HL-60/S4 treated with retinoic acid at 250 ng/mL for 4 days and 3 days (cell line): Measurements from ENCODE around the gene ROBO4.

ENCODE experiments used
- in situ Hi-C: fragments of 300-500 bp; cut with MboI; formaldehyde crosslinking; loops from 2 replicates; pipeline ENCODE4 v1.7.0; 2022; ENCODE audit warnings: low sequenced_read_pairs

Gene ROBO4

GRCh38 chr11:124844664-124845079 is 53.0 kb downstream of the ROBO4 start:
- in situ Hi-C loops: no loop called here

- in situ Hi-C loops: no loop called here
Measured at GRCh38 chr11:124843616-124843910, 54.1 kb downstream of the ROBO4 start.

- in situ Hi-C loops: no loop called here
Measured at GRCh38 chr11:124842305-124842704, 55.4 kb downstream of the ROBO4 start.

- in situ Hi-C loops: no loop called here
Measured at GRCh38 chr11:124841840-124842239, 55.8 kb downstream of the ROBO4 start.

- in situ Hi-C loops: no loop called here
Measured at GRCh38 chr11:124841201-124841600, 56.5 kb downstream of the ROBO4 start.

GRCh38 chr11:124840666-124841065 is 57.0 kb downstream of the ROBO4 start:
- in situ Hi-C loops: no loop called here

- in situ Hi-C loops: no loop called here
Measured at GRCh38 chr11:124839972-124840621, 57.6 kb downstream of the ROBO4 start.

- in situ Hi-C loops: no loop called here
Measured at GRCh38 chr11:124839128-124839971, 58.3 kb downstream of the ROBO4 start.

- in situ Hi-C loops: no loop called here
Measured at GRCh38 chr11:124838805-124839127, 58.9 kb downstream of the ROBO4 start.

GRCh38 chr11:124837491-124837856 is 60.2 kb downstream of the ROBO4 start:
- in situ Hi-C loops: no loop called here

GRCh38 chr11:124835918-124836317 is 61.7 kb downstream of the ROBO4 start:
- in situ Hi-C loops: no loop called here

- in situ Hi-C loops: no loop called here
Measured at GRCh38 chr11:124834526-124835180, 63.0 kb downstream of the ROBO4 start.
